Choroid plexus epithelial cell (primary cell): Measurements from ENCODE around the gene MDC1.

Experiments used
- DNase-seq: peaks from one replicate; pipeline ENCODE4 v3.0.0-alpha.2; 2010; ENCODE audit warnings: low read depth
- H3K4me3 ChIP-seq: 2 replicates; pipeline ENCODE4 v1.5.1; 2011; ENCODE audit warnings: low read depth, mild to moderate bottlenecking, control low read depth, low read length, moderate library complexity
- CTCF ChIP-seq: conservative IDR thresholded peaks from 2 replicates; pipeline ENCODE4 v1.5.1; 2011; ENCODE audit warnings: low read depth, mild to moderate bottlenecking, control low read depth, inconsistent platforms, low read length, moderate library complexity

MDC1 gene

GRCh38 chr6:30749554-30750378, 32.7 kb upstream of the MDC1 start:
- TF ChIP-seq CTCF = no peak
- H3K4me3 ChIP-seq = no peak overlapping the region
- DNase-seq = no peak

- no peak for DNase-seq
- no peak overlapping the region for H3K4me3 ChIP-seq
- TF ChIP-seq CTCF = no peak
Observed at GRCh38 chr6:30748851-30749540, 31.9 kb upstream of the MDC1 start.

DNA sequence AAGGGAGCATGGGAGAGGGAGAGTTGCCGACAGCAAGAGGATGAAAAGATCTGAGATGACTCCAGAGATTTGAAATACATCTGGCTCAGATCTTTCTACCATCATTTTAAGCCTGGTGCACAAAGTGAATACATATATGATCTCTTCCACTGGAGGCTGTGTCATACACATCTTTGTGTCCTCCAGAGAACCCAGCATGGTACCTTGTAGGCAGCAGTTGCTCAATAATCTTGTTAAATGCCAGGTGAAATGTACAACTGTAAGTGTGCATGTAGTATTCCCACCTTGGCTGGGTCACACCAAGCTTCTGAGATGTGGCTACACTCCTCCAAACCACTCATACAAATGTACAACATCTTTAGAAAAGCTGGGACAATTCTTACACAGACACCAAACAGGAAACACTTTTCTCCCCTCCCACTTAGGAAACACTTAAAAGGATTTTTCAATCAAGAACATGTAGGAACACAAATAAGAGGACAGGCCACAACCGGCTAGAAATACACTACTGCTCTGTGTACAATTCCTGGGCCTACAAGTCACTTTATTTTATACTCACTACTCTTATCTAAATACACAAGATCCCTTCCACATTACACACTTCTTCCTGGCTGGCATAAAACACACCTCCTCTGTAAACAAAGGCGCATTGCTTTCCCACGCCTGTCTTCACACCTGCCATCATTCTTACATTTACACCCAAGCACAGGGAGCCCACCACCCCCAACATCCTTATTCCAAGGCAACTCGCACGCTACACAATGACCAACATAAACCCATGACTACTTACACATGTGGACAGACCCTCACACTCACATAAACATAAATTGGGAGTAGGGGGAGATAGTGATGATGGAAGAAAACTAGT, 31.1 kb upstream of the MDC1 start:
- DNase-seq = no peak
- TF ChIP-seq CTCF = no peak
- H3K4me3 ChIP-seq = no peak overlapping the region

DNA sequence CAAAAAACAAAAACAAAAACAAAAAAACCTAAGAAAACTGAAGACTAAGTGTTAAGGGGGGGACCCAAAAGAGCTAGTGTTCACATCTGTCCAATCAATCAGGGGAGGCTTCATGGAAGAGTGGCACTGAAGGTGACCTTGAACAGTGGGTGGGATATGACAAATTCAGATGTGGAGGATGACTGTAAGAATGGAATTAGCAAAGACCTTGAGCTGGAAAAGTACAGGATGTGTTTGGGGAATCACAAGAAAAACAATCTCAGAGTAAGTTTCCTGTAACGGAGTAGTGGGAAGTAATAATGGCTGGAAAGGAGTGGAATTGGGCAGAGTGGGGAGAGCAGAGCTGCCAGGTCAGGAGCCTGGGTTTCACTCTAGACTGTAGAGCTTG, 30.2 kb upstream of the MDC1 start:
- TF ChIP-seq CTCF = no peak
- no peak for DNase-seq
- H3K4me3 ChIP-seq = no peak overlapping the region

- peak; percentile 69 for TF ChIP-seq CTCF
- DNase-seq = peak; percentile 93
Observed at GRCh38 chr6:30744054-30744805, 27.1 kb upstream of the MDC1 start, which contains the start of gene IER3. Gene IER3, minus strand, starts transcription at chr6:30744547. Its CDS starts 29 bp downstream, at chr6:30744518.

More at GRCh38 chr6:30744054-30744805, 27.1 kb upstream of the MDC1 start, which contains the start of gene IER3:
- H3K4me3 ChIP-seq = peak within 1 kb of the TSS; percentile 90
